Measurements from ENCODE around the gene HBB.

The HBB gene

DNA sequence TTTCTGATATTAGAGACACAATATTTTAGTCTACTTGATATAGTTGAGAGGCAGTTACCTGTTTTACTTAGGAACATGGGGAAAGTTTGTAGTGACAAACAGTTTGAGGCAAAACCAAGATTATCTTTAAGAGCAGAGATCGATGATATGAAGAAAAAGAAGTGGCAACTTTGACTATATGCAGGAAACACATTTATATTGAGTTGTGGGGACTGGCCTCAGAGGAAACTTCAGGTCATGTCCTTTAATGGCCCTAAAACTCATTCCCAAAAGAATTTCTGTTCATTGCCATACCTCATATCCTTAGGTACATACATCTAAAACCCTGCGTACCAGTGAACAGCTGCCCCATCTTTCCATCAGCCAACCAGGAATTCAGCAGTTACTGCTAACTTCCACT is 18.3 kb upstream of the HBB start:
- TF ChIP-seq, protein P1, sequence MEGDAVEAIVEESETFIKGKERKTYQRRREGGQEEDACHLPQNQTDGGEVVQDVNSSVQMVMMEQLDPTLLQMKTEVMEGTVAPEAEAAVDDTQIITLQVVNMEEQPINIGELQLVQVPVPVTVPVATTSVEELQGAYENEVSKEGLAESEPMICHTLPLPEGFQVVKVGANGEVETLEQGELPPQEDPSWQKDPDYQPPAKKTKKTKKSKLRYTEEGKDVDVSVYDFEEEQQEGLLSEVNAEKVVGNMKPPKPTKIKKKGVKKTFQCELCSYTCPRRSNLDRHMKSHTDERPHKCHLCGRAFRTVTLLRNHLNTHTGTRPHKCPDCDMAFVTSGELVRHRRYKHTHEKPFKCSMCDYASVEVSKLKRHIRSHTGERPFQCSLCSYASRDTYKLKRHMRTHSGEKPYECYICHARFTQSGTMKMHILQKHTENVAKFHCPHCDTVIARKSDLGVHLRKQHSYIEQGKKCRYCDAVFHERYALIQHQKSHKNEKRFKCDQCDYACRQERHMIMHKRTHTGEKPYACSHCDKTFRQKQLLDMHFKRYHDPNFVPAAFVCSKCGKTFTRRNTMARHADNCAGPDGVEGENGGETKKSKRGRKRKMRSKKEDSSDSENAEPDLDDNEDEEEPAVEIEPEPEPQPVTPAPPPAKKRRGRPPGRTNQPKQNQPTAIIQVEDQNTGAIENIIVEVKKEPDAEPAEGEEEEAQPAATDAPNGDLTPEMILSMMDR (IDR thresholded peaks at IDR 0.05; ENCODE audit: borderline replicate concordance, insufficient read depth, low read depth, low read length) = no peak

DNA sequence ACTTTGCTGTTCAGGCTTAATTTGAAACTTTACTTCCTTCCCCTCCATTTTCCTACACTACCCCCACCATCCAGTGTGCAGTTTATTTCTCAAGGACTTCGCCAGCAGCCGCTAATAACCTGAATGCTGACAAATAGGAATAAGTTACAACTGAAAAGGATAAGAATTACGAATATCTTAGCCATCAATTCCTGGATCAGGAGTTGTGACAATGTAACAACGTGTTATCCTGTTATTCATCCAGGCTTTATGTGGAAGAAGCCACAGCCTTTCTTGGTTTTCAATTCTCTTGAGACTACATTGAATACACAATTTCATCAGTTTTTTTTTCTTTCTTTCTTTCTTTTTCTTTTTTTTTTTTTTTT is 16.9 kb upstream of the HBB start:
- H3K4me3 ChIP-seq (ENCODE audit: low read depth, low read length) = no peak overlapping the region
- TF ChIP-seq, protein P1 (IDR thresholded peaks at IDR 0.05; ENCODE audit: borderline replicate concordance, insufficient read depth, low read depth, low read length) = no peak

More for the DNA sequence above, 18.3 kb upstream of the HBB start:
- H3K4me3 ChIP-seq (ENCODE audit: low read depth, low read length) = no peak overlapping the region

DNA sequence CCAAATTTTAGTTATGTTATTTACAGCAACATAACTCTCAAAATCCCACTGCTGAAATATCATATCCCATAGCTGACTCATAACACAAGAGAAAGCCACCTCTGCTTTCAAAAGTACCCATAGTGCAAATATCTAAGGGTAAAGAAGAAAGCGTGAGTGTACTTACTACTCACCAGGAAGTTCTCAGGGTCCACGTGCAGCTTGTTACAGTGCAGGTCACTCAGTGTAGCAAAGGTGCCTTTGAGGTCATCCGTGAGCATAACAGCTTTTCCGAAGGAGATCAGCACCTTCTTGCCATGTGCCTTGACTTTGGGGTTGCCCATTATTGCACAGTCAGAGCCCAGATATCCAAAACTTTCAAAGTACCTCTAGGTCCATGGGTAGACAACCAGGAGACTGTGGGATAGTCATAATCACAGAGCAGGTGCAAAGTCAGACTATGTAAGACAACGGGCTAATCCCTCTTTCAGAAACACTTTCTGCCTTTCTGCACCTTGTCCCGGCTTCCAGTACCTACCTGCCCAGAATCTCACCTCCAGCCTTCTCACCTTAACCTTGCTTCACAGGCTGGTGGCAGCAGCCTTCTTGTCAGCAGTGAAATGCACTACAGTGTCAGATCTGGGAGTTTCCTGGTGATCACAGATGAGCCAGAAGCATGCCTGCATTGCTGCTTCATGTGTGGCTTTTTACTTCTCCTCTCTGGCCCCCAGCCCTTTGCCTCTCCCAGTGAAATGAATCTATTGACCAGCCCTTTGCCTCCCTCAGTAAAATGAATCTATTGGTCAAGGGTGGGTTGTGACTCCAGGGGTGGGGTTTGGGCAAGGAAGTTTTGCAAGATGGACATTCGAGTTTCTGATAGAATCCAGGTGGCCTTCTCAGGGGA is 16.3 kb upstream of the HBB start:
- H3K4me3 ChIP-seq (ENCODE audit: low read depth, low read length) = no peak overlapping the region
- TF ChIP-seq, protein P1 (IDR thresholded peaks at IDR 0.05; ENCODE audit: borderline replicate concordance, insufficient read depth, low read depth, low read length) = no peak

DNA sequence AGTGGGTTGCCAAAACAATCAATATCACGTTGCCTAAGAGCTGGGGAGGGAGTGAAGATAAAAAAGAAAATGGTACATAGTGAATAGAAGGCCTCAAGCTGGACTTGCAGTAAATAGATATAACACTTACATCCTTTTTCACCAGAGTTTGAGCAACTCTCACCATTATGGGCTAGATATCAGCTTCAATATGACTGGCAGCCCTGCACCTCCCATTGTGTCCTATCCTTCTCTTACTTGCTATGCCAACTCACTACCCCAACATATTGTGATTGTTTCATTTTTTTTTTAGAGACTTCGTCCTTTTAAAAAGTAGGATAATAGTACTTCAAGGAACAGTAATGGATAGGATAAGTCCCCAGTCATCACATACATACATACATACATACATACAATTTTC is 15.3 kb upstream of the HBB start:
- TF ChIP-seq, protein P1 (IDR thresholded peaks at IDR 0.05; ENCODE audit: borderline replicate concordance, insufficient read depth, low read depth, low read length) = no peak

DNA sequence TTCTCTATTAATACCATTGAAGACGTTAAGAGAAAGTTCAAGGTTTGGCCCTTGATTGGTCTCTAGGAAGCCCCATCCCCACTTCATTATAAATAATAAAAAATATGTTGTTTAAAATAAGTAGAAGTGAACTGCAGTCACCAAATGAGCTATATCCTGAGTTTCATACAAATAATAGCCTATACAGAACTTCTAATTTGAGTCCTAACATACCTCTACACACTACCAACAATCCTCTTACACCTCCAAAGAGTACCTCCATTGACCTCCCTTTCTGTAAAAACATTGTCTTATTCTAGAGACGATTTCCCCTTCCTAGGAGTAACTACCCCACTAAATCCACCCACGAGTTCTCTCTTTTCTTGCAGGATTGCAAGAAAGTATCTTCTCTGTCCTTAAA is 14.6 kb upstream of the HBB start:
- H3K4me3 ChIP-seq (ENCODE audit: low read depth, low read length) = no peak overlapping the region
- TF ChIP-seq, protein P1 (IDR thresholded peaks at IDR 0.05; ENCODE audit: borderline replicate concordance, insufficient read depth, low read depth, low read length) = no peak

More for the DNA sequence above, 15.3 kb upstream of the HBB start:
- H3K4me3 ChIP-seq (ENCODE audit: low read depth, low read length) = no peak overlapping the region

DNA sequence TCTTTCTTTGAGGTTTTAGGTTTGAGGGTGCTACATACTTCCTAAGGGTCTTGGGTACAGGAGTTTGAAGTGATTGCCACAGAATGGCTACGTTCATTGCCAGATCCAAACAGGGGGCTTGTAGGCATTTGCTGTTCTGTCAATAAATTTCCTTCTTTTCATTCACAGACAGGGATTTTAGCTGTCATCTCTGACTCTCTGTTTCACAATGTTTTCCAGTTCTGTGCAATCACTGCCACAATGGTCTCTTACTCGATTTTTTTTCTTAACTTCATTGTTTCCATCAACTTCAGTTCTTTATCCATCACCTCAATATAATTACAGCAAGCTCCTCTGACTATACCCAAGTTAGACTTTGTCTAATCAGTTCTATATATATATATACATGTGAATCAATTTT is 13.6 kb upstream of the HBB start:
- TF ChIP-seq, protein P1 (IDR thresholded peaks at IDR 0.05; ENCODE audit: borderline replicate concordance, insufficient read depth, low read depth, low read length) = no peak
- no peak overlapping the region for H3K4me3 ChIP-seq (ENCODE audit: low read depth, low read length)

DNA sequence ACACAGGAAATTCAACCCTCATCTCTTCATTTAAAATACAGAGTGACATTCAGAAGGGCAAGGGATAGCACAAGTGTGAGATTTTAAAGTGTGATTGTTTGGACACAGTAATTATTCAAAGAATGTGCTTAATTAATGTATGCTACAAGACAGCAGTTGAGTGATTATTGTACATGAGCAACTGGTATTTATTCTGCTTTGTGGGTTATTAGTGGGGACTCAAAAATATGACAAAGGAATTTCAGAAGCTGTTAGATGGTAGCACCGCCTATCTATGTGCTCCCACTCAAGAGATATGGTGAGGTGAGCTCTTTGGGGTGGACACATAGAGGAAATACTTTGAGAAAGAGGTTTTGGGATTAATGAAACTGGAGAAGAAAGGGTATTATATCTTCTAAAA is 13.2 kb upstream of the HBB start:
- H3K4me3 ChIP-seq (ENCODE audit: low read depth, low read length) = no peak overlapping the region
- TF ChIP-seq, protein P1 (IDR thresholded peaks at IDR 0.05; ENCODE audit: borderline replicate concordance, insufficient read depth, low read depth, low read length) = no peak

Data from GM12875 (cell line).